OCI-LY1 (cell line): ENCODE results near the gene TMEM247.

Experiments used
- H2AFZ ChIP-seq: fragments of 200-600 bp; sonication (generic), shearing (Covaris generic); 2 replicates; pipeline ENCODE4 v1.6.0; 2014; ENCODE audit warnings: antibody characterized with exemption, mild to moderate bottlenecking, low read length
- H3F3A ChIP-seq: fragments of 200-600 bp; sonication (generic), shearing (Covaris generic); 2 replicates; pipeline ENCODE4 v1.6.0; 2014; ENCODE audit warnings: mild to moderate bottlenecking, antibody characterized with exemption, low read length, moderate library complexity; ENCODE audit not compliant: insufficient read depth
- H3K27ac ChIP-seq: fragments of 200-600 bp; sonication (generic); 2 replicates; pipeline ENCODE4 v1.5.1; 2014; ENCODE audit warnings: low read length, mixed run types, mild to moderate bottlenecking, low read depth; ENCODE audit not compliant: poor library complexity, severe bottlenecking
- H3K27me3 ChIP-seq: fragments of 200-600 bp; sonication (generic); 2 replicates; pipeline ENCODE4 v1.6.0; 2014; ENCODE audit warnings: antibody characterized with exemption, mild to moderate bottlenecking, low read length, moderate library complexity; ENCODE audit not compliant: insufficient read depth
- H3K36me3 ChIP-seq: fragments of 200-600 bp; sonication (generic); 2 replicates; pipeline ENCODE4 v1.6.1; 2014; ENCODE audit warnings: mild to moderate bottlenecking, antibody characterized with exemption, low read length, moderate library complexity, mixed read lengths; ENCODE audit not compliant: insufficient read depth
- H3K4me1 ChIP-seq: fragments of 200-600 bp; sonication (generic); 2 replicates; pipeline ENCODE4 v1.5.1; 2014; ENCODE audit warnings: mild to moderate bottlenecking, low read length, moderate library complexity; ENCODE audit not compliant: insufficient read depth, severe bottlenecking
- H3K4me2 ChIP-seq: fragments of 200-600 bp; sonication (generic), shearing (Covaris generic); 2 replicates; pipeline ENCODE4 v1.6.1; 2014; ENCODE audit warnings: low read length
- H3K4me3 ChIP-seq: fragments of 200-600 bp; sonication (generic); 2 replicates; pipeline ENCODE4 v1.5.1; 2014; ENCODE audit warnings: low read length, low read depth, mild to moderate bottlenecking, mixed read lengths; ENCODE audit not compliant: poor library complexity, severe bottlenecking
- H3K79me2 ChIP-seq: fragments of 200-600 bp; shearing (Covaris generic); 2 replicates; pipeline ENCODE4 v1.6.1; 2016; ENCODE audit warnings: mixed run types, low read length, mixed read lengths; ENCODE audit not compliant: insufficient read depth
- H3K9ac ChIP-seq: fragments of 200-600 bp; sonication (generic), shearing (Covaris generic); 2 replicates; pipeline ENCODE4 v1.6.1; 2014; ENCODE audit warnings: mild to moderate bottlenecking, low read length, mixed read lengths
- H3K9me2 ChIP-seq: fragments of 200-600 bp; sonication (generic), shearing (Covaris generic); 2 replicates; pipeline ENCODE4 v1.6.1; 2014; ENCODE audit warnings: low read depth, mild to moderate bottlenecking, low read length, mixed read lengths
- H3K9me3 ChIP-seq: fragments of 200-600 bp; shearing (Covaris generic); 2 replicates; pipeline ENCODE4 v1.6.1; 2014; ENCODE audit warnings: low read length, mixed read lengths
- H4K20me1 ChIP-seq: fragments of 200-600 bp; sonication (generic), shearing (Covaris generic); 2 replicates; pipeline ENCODE4 v1.6.0; 2016; ENCODE audit warnings: mild to moderate bottlenecking, low read length; ENCODE audit not compliant: insufficient read depth
- EZH2 ChIP-seq: fragments of 200-600 bp; sonication (generic), shearing (Covaris generic); IDR thresholded peaks from 2 replicates; pipeline ENCODE4 v1.8.0; 2017; ENCODE audit warnings: borderline replicate concordance, mixed run types, mild to moderate bottlenecking, antibody characterized with exemption, low read length, moderate library complexity, mixed read lengths
- TF ChIP-seq, protein P1 (sequence below): fragments of 200-600 bp; sonication (generic), shearing (Covaris generic); IDR thresholded peaks from 2 replicates; pipeline ENCODE4 v1.5.1; 2017; ENCODE audit warnings: mild to moderate bottlenecking, antibody characterized with exemption, low read length, moderate library complexity, mixed read lengths

The TMEM247 gene

DNA sequence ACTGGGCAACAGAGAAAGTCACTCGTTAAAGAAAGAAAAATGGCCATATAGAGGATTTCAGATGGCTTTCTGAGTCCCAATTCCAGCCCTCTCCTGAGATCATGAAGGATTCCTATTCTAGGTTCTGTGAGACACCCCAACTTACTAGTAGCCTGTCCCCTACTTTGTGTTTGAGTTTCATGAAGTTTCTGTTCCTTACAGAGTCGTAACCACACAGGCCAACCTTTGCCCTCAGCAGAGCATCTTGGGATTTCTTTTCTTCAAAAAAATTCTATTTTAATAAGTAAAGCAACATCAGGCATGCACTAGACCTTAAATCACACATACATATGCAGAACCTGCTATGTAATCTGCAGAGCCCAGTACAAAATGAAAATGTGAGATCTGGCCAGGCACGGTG lies 30.4 kb downstream of the TMEM247 start:
- Histone ChIP-seq H3K27me3 (0 out of 2 replicates have a peak, but pooled peaks cover 3% of the 10 kb centered on the region), H3K9ac (no peak overlapping the region)

DNA sequence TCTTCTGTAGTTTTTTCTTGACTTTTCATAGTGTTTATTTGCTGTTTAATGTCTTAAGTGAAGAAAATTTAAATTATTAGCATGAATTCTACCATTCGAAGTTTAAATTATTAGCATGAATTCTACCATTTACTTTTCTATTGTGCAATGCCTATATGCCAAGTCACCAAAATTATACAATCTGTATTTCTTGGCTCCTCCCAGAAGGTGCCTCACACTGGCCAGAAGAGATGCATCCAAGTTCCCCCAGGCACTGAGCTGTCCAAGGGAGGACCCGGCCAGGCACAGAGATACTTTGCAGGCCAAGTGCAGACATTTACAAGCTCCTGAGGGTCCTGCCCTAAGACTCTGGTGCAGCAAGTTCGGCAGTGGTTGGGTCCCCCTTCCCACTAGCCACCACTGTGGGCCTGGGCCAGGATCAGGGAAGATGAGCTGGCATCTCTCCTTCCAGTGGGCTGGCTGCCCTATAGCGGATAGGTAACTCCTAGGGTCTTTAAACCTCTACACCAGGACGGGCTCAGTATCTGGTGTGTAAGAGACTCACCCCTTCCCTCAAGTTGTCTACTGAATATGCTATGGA lies 31.3 kb downstream of the TMEM247 start:
- no peaks in the 10 kb centered on the region for H3K9me2 ChIP-seq
- no peaks in the 10 kb centered on the region for H3K36me3 ChIP-seq
- H3K79me2 ChIP-seq, result no peaks in the 10 kb centered on the region
- H3K4me3 ChIP-seq, result no peak overlapping the region
- 0 out of 2 replicates have a peak, but pooled peaks cover under 1% of the 10 kb centered on the region for H3K9me3 ChIP-seq
- H3K9ac ChIP-seq, result no peak overlapping the region
- H3K27ac ChIP-seq, result no peak overlapping the region
- TF ChIP-seq, protein P1, sequence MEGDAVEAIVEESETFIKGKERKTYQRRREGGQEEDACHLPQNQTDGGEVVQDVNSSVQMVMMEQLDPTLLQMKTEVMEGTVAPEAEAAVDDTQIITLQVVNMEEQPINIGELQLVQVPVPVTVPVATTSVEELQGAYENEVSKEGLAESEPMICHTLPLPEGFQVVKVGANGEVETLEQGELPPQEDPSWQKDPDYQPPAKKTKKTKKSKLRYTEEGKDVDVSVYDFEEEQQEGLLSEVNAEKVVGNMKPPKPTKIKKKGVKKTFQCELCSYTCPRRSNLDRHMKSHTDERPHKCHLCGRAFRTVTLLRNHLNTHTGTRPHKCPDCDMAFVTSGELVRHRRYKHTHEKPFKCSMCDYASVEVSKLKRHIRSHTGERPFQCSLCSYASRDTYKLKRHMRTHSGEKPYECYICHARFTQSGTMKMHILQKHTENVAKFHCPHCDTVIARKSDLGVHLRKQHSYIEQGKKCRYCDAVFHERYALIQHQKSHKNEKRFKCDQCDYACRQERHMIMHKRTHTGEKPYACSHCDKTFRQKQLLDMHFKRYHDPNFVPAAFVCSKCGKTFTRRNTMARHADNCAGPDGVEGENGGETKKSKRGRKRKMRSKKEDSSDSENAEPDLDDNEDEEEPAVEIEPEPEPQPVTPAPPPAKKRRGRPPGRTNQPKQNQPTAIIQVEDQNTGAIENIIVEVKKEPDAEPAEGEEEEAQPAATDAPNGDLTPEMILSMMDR, result no peak
- no peak for TF ChIP-seq EZH2
- no peak overlapping the region for H2AFZ ChIP-seq
- H4K20me1 ChIP-seq, result no peaks in the 10 kb centered on the region
- 0 out of 2 replicates have a peak, but pooled peaks cover 3% of the 10 kb centered on the region for H3K27me3 ChIP-seq
- H3F3A ChIP-seq, result no peaks in the 10 kb centered on the region
- H3K4me2 ChIP-seq, result no peak overlapping the region
- H3K4me1 ChIP-seq, result no peaks in the 10 kb centered on the region

More for the DNA sequence above, 30.4 kb downstream of the TMEM247 start:
- TF ChIP-seq EZH2, result no peak
- TF ChIP-seq, protein P1, result no peak
- H3K4me3 ChIP-seq, result no peak overlapping the region
- no peaks in the 10 kb centered on the region for H3F3A ChIP-seq
- no peaks in the 10 kb centered on the region for H3K9me2 ChIP-seq
- no peak overlapping the region for H3K4me2 ChIP-seq
- no peaks in the 10 kb centered on the region for H3K4me1 ChIP-seq
- no peak overlapping the region for H3K27ac ChIP-seq
- H3K36me3 ChIP-seq, result no peaks in the 10 kb centered on the region
- H3K79me2 ChIP-seq, result no peaks in the 10 kb centered on the region
- no peaks in the 10 kb centered on the region for H4K20me1 ChIP-seq
- no peaks in the 10 kb centered on the region for H3K9me3 ChIP-seq
- no peak overlapping the region for H2AFZ ChIP-seq

DNA sequence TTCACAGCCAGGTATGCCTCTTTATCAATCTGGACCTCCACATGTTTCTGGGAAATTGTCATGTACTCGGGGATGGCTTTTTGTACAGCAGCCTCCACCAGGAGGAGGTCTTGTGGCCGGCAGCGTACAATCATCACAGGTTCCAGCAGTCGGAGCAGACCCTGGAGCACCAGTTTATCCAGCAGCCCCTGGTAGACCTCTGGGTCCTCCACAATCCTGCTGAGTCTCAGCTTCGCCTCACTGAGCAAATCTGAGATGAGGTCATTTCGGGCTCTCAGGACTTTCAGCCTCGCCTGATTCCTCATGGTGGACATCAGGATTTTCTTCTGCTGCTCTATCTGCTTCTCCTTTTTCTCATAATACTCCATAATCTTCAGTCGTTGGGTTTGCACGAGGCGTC lies 32.8 kb downstream of the TMEM247 start:
- H3K9me2 ChIP-seq, result no peaks in the 10 kb centered on the region
- no peak overlapping the region for H2AFZ ChIP-seq
- no peak overlapping the region for H3K4me2 ChIP-seq
- H3K4me3 ChIP-seq, result no peak overlapping the region
- TF ChIP-seq, protein P1, result no peak
- TF ChIP-seq EZH2, result no peak
- H3K36me3 ChIP-seq, result no peaks in the 10 kb centered on the region
- no peaks in the 10 kb centered on the region for H3K4me1 ChIP-seq
- H3K9me3 ChIP-seq, result peaks cover 11% of the 10 kb centered on the region; the same call in 1 of the 2 replicates
- H3K9ac ChIP-seq, result no peak overlapping the region
- H3F3A ChIP-seq, result no peaks in the 10 kb centered on the region
- 0 out of 2 replicates have a peak, but pooled peaks cover 3% of the 10 kb centered on the region for H3K27me3 ChIP-seq
- no peaks in the 10 kb centered on the region for H4K20me1 ChIP-seq
- H3K27ac ChIP-seq, result no peak overlapping the region
- no peaks in the 10 kb centered on the region for H3K79me2 ChIP-seq
